Sigmoid colon (tissue), 7 donors: Measurements from ENCODE around the gene TRABD2B. TPM values are rescaled to one million over a fixed set of nuclear protein-coding genes. Genes with fewer than 3 reads are reported as not detected.

Experiments
- DNase-seq: peaks from one replicate; pipeline ENCODE4 v3.0.0-alpha.2; 2019
- H3K27ac ChIP-seq, 4 donors: fragments of 200-600 bp; sonication (generic); one replicate each; pipeline ENCODE4 v1.5.1; 2016 to 2019; ENCODE audit warnings: mild to moderate bottlenecking in 1 of 4
- H3K27me3 ChIP-seq, 3 donors: fragments of 200-600 bp; sonication (generic); one replicate each; pipeline ENCODE4 v1.5.1; 2019; ENCODE audit warnings: mild to moderate bottlenecking in 1 of 3
- H3K36me3 ChIP-seq, 4 donors: fragments of 200-600 bp; sonication (generic); one replicate each; pipeline ENCODE4 v1.5.1; 2016 to 2019
- H3K4me1 ChIP-seq, 4 donors: fragments of 200-600 bp; sonication (generic); one replicate each; pipeline ENCODE4 v1.5.1; 2017 to 2019
- H3K4me3 ChIP-seq, 4 donors: fragments of 200-600 bp; sonication (generic); one replicate each; pipeline ENCODE4 v1.5.1; 2017 to 2019; ENCODE audit warnings: mild to moderate bottlenecking in 2 of 4, moderate library complexity in 1 of 4
- H3K9me3 ChIP-seq, 4 donors: fragments of 200-600 bp in 3 of 4; sonication (generic) in 3 of 4; one replicate each; pipeline versions ENCODE4 v1.5.1 to v1.6.1; 2013 to 2019
- CTCF ChIP-seq, 4 experiments: fragments of 450-650 bp in 3 of 4; fragments of 200-600 bp in 1 of 4; IDR thresholded peaks; one replicate each; pipeline ENCODE4 v1.5.1; 2016 to 2019; ENCODE audit warnings: antibody characterized with exemption in 4 of 4, mild to moderate bottlenecking in 3 of 4, moderate library complexity in 2 of 4
- EP300 ChIP-seq, 4 donors: sonication (generic); formaldehyde crosslinking; IDR thresholded peaks; one replicate each; pipeline ENCODE4 v1.6.1; 2017; ENCODE audit warnings: antibody characterized with exemption in 4 of 4
- POLR2A ChIP-seq, 2 donors: fragments of 450-650 bp; IDR thresholded peaks; one replicate each; pipeline ENCODE4 v1.6.1; 2016; ENCODE audit warnings: antibody characterized with exemption in 2 of 2, mild to moderate bottlenecking in 2 of 2, moderate library complexity in 2 of 2
- POLR2AphosphoS5 ChIP-seq, 4 donors: sonication (generic); formaldehyde crosslinking; IDR thresholded peaks; one replicate each; pipeline ENCODE4 v1.6.1; 2017; ENCODE audit warnings: antibody characterized with exemption in 4 of 4
- WGBS, 2 donors: extraction: QIAGEN DNeasy Blood & Tissue Kit; methylation state at CpG; one replicate each; pipeline ENCODE4 v1.1.7; 2013; 5-methylcytosine and 5-hydroxymethylcytosine counted together
- intact Hi-C: fragments of 100-400 bp; cut with DNase I; formaldehyde crosslinking; loops from one replicate; pipeline ENCODE4 v1.15.1; 2023
- polyA plus RNA-seq, 3 donors: library from polyadenylated mRNA; stranded (reverse); fragments of 200-250 nt; gene quantifications; one replicate each; pipeline ENCODE4 v1.2.3, GENCODE V29; 2013
- total RNA-seq, 4 donors: library from RNA; depleted of rRNA; stranded (reverse); fragments of >200 nt; gene quantifications; one replicate each; pipeline ENCODE4 v1.1.0, GENCODE V29; 2016
- donor health status: healthy with polysubstance abuse.
- donor health status: Bipolar disorder and iron deficiency.
- donor health status: healthy.

TRABD2B gene
- total and polyA plus RNA-seq, 7 donors: 0.63 to 1.8 (median 1.0) TPM; not detected in 1

GRCh38 chr1:47984175-47984789, 12.9 kb downstream of the TRABD2B start:
- peaks cover 0 to 17% (median 5%) of the 10 kb centered on the region in 3 donors for H3K27me3 ChIP-seq
- TF ChIP-seq POLR2A (IDR thresholded peaks at IDR 0.05) (no peak), EP300 (IDR thresholded peaks at IDR 0.05) (no peak), CTCF (IDR thresholded peaks at IDR 0.05) (no peak), POLR2AphosphoS5 (IDR thresholded peaks at IDR 0.05) (no peak)
- intact Hi-C loops: no loop called here
- H3K27ac ChIP-seq: no peak overlapping the region
- WGBS, 2 donors: 51 to 85% methylated on average over 46 of the region's 46 CpGs
- no peaks in the 10 kb centered on the region for H3K9me3 ChIP-seq
- H3K36me3 ChIP-seq: no peaks in the 10 kb centered on the region
- peaks cover 0 to 12% (median 11%) of the 10 kb centered on the region in 4 donors for H3K4me1 ChIP-seq
- no peak overlapping the region for H3K4me3 ChIP-seq
- DNase-seq: no peak

GRCh38 chr1:47983691-47984090, 13.5 kb downstream of the TRABD2B start:
- H3K4me3 ChIP-seq: no peak overlapping the region
- no peak for DNase-seq
- peaks cover 0 to 17% (median 5%) of the 10 kb centered on the region in 3 donors for H3K27me3 ChIP-seq
- no peak for TF ChIP-seq POLR2AphosphoS5 (IDR thresholded peaks at IDR 0.05)
- no peak for TF ChIP-seq CTCF (IDR thresholded peaks at IDR 0.05)
- no peak for TF ChIP-seq EP300 (IDR thresholded peaks at IDR 0.05)
- TF ChIP-seq POLR2A (IDR thresholded peaks at IDR 0.05): no peak
- H3K36me3 ChIP-seq: no peaks in the 10 kb centered on the region
- peaks cover 0 to 12% (median 11%) of the 10 kb centered on the region in 4 donors for H3K4me1 ChIP-seq
- no peak overlapping the region for H3K27ac ChIP-seq
- no peaks in the 10 kb centered on the region for H3K9me3 ChIP-seq
- 62 to 89% methylated on average over 12 of the region's 12 CpGs for WGBS, 2 donors
- intact Hi-C loops: no loop called here

GRCh38 chr1:47981667-47982350, 15.4 kb downstream of the TRABD2B start:
- Histone ChIP-seq H3K9me3 (no peaks in the 10 kb centered on the region), H3K4me1 (peaks cover 0 to 12% (median 8%) of the 10 kb centered on the region in 4 donors), H3K36me3 (no peaks in the 10 kb centered on the region), H3K27ac (no peak overlapping the region), H3K4me3 (no peak overlapping the region), H3K27me3 (peaks cover 0 to 17% (median 5%) of the 10 kb centered on the region in 3 donors)
- DNase-seq: no peak
- TF ChIP-seq POLR2AphosphoS5 (IDR thresholded peaks at IDR 0.05) (no peak), CTCF (IDR thresholded peaks at IDR 0.05) (no peak), POLR2A (IDR thresholded peaks at IDR 0.05) (no peak), EP300 (IDR thresholded peaks at IDR 0.05) (no peak)
- intact Hi-C loops: no loop called here

DNA sequence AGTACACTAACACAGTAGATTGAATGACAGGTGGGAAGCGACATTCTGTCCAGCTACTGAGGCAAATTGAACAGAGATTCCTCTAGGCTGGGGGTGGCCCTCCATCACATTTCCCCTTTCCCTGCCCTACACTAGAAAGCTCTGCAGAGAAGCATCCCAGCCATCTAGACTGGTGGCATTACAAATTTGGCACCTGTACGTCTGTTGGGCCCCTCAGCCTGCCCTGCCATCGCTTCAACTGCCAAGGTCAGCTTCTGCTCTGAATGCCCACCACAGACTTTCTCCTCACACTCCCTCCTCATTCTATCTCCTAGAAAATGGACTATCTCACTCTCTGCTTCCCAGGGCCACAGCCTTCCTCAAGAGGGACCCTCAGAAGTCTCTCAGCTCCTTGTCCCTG, 16.7 kb downstream of the TRABD2B start:
- Histone ChIP-seq H3K27ac (no peak overlapping the region), H3K4me3 (no peak overlapping the region), H3K27me3 (peaks cover 0 to 17% (median 5%) of the 10 kb centered on the region in 3 donors), H3K9me3 (no peaks in the 10 kb centered on the region), H3K36me3 (no peaks in the 10 kb centered on the region), H3K4me1 (peaks cover 0 to 5% (median 2%) of the 10 kb centered on the region in 4 donors)
- no peak for DNase-seq
- 97% methylated on average over 3 of the region's 3 CpGs for WGBS, 2 donors
- intact Hi-C loops: no loop called here
- TF ChIP-seq CTCF (IDR thresholded peaks at IDR 0.05) (no peak), POLR2AphosphoS5 (IDR thresholded peaks at IDR 0.05) (no peak), EP300 (IDR thresholded peaks at IDR 0.05) (no peak), POLR2A (IDR thresholded peaks at IDR 0.05) (no peak)
